WTC11 (cell line): ENCODE data around the gene CTIF. TPM values are rescaled to one million over a fixed set of nuclear protein-coding genes. Genes with fewer than 3 reads are reported as not detected.
"Not testable (repeated sequence)": the region's sequence is repeated elsewhere in the genome, so short reads cannot be mapped to it uniquely, and the experiment has no call there.

Experiments
- ATAC-seq: fragments of 200-7000 bp; cut with Tn5 transposase; 2 replicates; pipeline ENCODE4 v1.10.0; 2021; ENCODE audit warnings: mild to moderate bottlenecking, moderate library complexity
- CTCF ChIA-PET: fragments of 300-600 bp; sonication (Branson Sonifier 250); formaldehyde crosslinking; loops from one replicate; lab custom pipeline; 2021; ENCODE audit warnings: antibody characterized with exemption; lab: Charles Lee
- POLR2A ChIA-PET: fragments of 350-600 bp; sonication (Branson Sonifier 250); formaldehyde crosslinking; loops from one replicate; lab custom pipeline; 2021; ENCODE audit warnings: antibody characterized with exemption; lab: Charles Lee
- DNase-seq: peaks from one replicate; pipeline ENCODE4 v3.0.0; 2021; ENCODE audit warnings: low spot score
- H3K27ac Mint-ChIP-seq: 2 replicates; pipeline ENCODE4 v1.8.0; 2021; ENCODE audit warnings: mixed read lengths
- H3K27me3 Mint-ChIP-seq: 2 replicates; pipeline ENCODE4 v1.8.0; 2021; ENCODE audit warnings: low read depth, mild to moderate bottlenecking, moderate library complexity, mixed read lengths
- H3K36me3 Mint-ChIP-seq: 2 replicates; pipeline ENCODE4 v1.8.0; 2021; ENCODE audit warnings: mixed read lengths
- H3K4me1 Mint-ChIP-seq: 2 replicates; pipeline ENCODE4 v1.8.0; 2022; ENCODE audit warnings: mixed read lengths
- H3K4me3 Mint-ChIP-seq: 2 replicates; pipeline ENCODE4 v1.8.0; 2021; ENCODE audit warnings: mild to moderate bottlenecking, moderate library complexity, mixed read lengths
- H3K9me3 Mint-ChIP-seq: 2 replicates; pipeline ENCODE4 v1.8.0; 2021; ENCODE audit warnings: mixed read lengths
- AFF4 ChIP-seq: sonication (generic); formaldehyde crosslinking; IDR thresholded peaks from 2 replicates; pipeline ENCODE4 v1.8.1; 2023; ENCODE audit warnings: mild to moderate bottlenecking, missing genetic modification reagents, borderline replicate concordance
- ATF3 ChIP-seq: sonication (generic); formaldehyde crosslinking; conservative IDR thresholded peaks from 2 replicates; pipeline ENCODE4 v1.8.1; 2022; ENCODE audit warnings: mild to moderate bottlenecking, missing genetic modification reagents
- ELF4 ChIP-seq: sonication (generic); formaldehyde crosslinking; IDR thresholded peaks from 2 replicates; pipeline ENCODE4 v1.8.1; 2022; ENCODE audit warnings: low read depth, mild to moderate bottlenecking, moderate library complexity, missing genetic modification reagents
- ESRRA ChIP-seq: sonication (generic); formaldehyde crosslinking; IDR thresholded peaks from 2 replicates; pipeline ENCODE4 v1.8.1; 2022; ENCODE audit warnings: mild to moderate bottlenecking, missing genetic modification reagents, borderline replicate concordance
- MLX ChIP-seq: sonication (generic); formaldehyde crosslinking; IDR thresholded peaks from 2 replicates; pipeline ENCODE4 v1.8.1; 2023; ENCODE audit warnings: mild to moderate bottlenecking, missing genetic modification reagents, moderate library complexity
- NR1H2 ChIP-seq: sonication (generic); formaldehyde crosslinking; IDR thresholded peaks from 2 replicates; pipeline ENCODE4 v1.9.0; 2021; ENCODE audit warnings: mild to moderate bottlenecking, moderate library complexity, missing genetic modification reagents
- NR3C1 ChIP-seq: sonication (generic); formaldehyde crosslinking; conservative IDR thresholded peaks from 2 replicates; pipeline ENCODE4 v1.8.1; 2023; ENCODE audit warnings: low read depth, mild to moderate bottlenecking, missing genetic modification reagents
- ZBTB43 ChIP-seq: sonication (generic); formaldehyde crosslinking; IDR thresholded peaks from 2 replicates; pipeline ENCODE4 v1.8.1; 2023; ENCODE audit warnings: mild to moderate bottlenecking, missing genetic modification reagents
- ZMAT4 ChIP-seq: fragments of 250-450 bp; sonication (Bioruptor Pico); IDR thresholded peaks from 2 replicates; pipeline ENCODE4 v1.9.0; 2021; ENCODE audit warnings: mild to moderate bottlenecking
- ZNF232 ChIP-seq: sonication (generic); formaldehyde crosslinking; IDR thresholded peaks from 2 replicates; pipeline ENCODE4 v1.8.0; 2022; ENCODE audit warnings: mild to moderate bottlenecking, missing genetic modification reagents
- ZNF281 ChIP-seq: sonication (generic); formaldehyde crosslinking; IDR thresholded peaks from 2 replicates; pipeline ENCODE4 v1.8.0; 2023; ENCODE audit warnings: mild to moderate bottlenecking, missing genetic modification reagents
- ZNF317 ChIP-seq: sonication (generic); formaldehyde crosslinking; IDR thresholded peaks from 2 replicates; pipeline ENCODE4 v1.8.1; 2023; ENCODE audit warnings: low read depth, mild to moderate bottlenecking, moderate library complexity, missing genetic modification reagents, borderline replicate concordance
- ZNF416 ChIP-seq: fragments of 250-450 bp; sonication (Bioruptor Pico); IDR thresholded peaks from 2 replicates; pipeline ENCODE4 v1.9.0; 2021; ENCODE audit warnings: mild to moderate bottlenecking, inconsistent platforms
- total RNA-seq: library from RNA; stranded (reverse); gene quantifications from 3 replicates; pipeline ENCODE4 v1.2.3, GENCODE V29; 2021

The CTIF gene
- total RNA-seq, 1 experiment from 2014 or later, result 28.5 TPM

- Mint-ChIP-seq H3K4me1 (peaks cover 5% of the 10 kb centered on the region), H3K4me3 (no peak overlapping the region), H3K27me3 (peaks cover 5% of the 10 kb centered on the region; the same call in 1 of the 2 replicates), H3K36me3 (no peaks in the 10 kb centered on the region)
- TF ChIP-seq ZNF232 (no peak), ZBTB43 (no peak), ATF3 (CRISPR knock-in tag) (no peak), ZMAT4 (CRISPR knock-in tag) (no peak), NR3C1 (CRISPR knock-in tag) (no peak), ESRRA (no peak)
- TF ChIP-seq, all 79 proteins: peak for 0
- ChIA-PET POLR2A (no interaction called here), CTCF (interaction anchor here (0.8 to 1.4 kb wide), 2 partner anchors 10 to 40 kb away, joined by 3 to 4 read pairs; no protein-coding TSS in a partner anchor)
- ATAC-seq (no peak), DNase-seq (no peak)
- no peak overlapping the region for H3K27ac Mint-ChIP-seq
- no peaks in the 10 kb centered on the region for H3K9me3 Mint-ChIP-seq
Measured at GRCh38 chr18:48869591-48869990, 330.8 kb downstream of the CTIF start.

GRCh38 chr18:48870926-48871325, 332.1 kb downstream of the CTIF start:
- H3K36me3 Mint-ChIP-seq, ATAC-seq, H3K27ac Mint-ChIP-seq, H3K4me3 Mint-ChIP-seq, H3K27me3 Mint-ChIP-seq, POLR2A ChIA-PET, CTCF ChIA-PET, H3K4me1 Mint-ChIP-seq, H3K9me3 Mint-ChIP-seq, DNase-seq: not testable (repeated sequence)

- no peaks in the 10 kb centered on the region for H3K36me3 Mint-ChIP-seq
- ATAC-seq, result no peak
- no peak for DNase-seq
- H3K4me1 Mint-ChIP-seq, result peaks cover 8% of the 10 kb centered on the region
- no peak overlapping the region for H3K27ac Mint-ChIP-seq
- CTCF ChIA-PET, result no interaction called here
- TF ChIP-seq ZNF317 (CRISPR knock-in tag), result no peak
- no peak for TF ChIP-seq ELF4 (CRISPR knock-in tag)
- TF ChIP-seq ZNF416, result no peak
- no peak for TF ChIP-seq NR1H2
- no peak for TF ChIP-seq MLX
- TF ChIP-seq ZNF281, result no peak
- no peak for TF ChIP-seq AFF4
- TF ChIP-seq, all 79 proteins: peak for 0
- H3K9me3 Mint-ChIP-seq, result no peaks in the 10 kb centered on the region
- POLR2A ChIA-PET, result no interaction called here
- H3K27me3 Mint-ChIP-seq, result peaks cover 5% of the 10 kb centered on the region; the same call in 1 of the 2 replicates
- no peak overlapping the region for H3K4me3 Mint-ChIP-seq
Measured at GRCh38 chr18:48871391-48872166, 332.7 kb downstream of the CTIF start.
